PFSK-1 (cell line): ENCODE measurements around the gene HEXA.

Experiments used
- FOXP2 ChIP-seq: optimal IDR thresholded peaks from 2 replicates; pipeline ENCODE3; 2011; ENCODE audit warnings: borderline replicate concordance, control low read depth, inconsistent platforms; ENCODE audit not compliant: insufficient read depth; ENCODE audit errors: extremely low read length, extremely low read depth
- POLR2AphosphoS5 ChIP-seq: IDR thresholded peaks from 2 replicates; pipeline ENCODE4 v1.6.1; 2012; ENCODE audit warnings: low read depth, mild to moderate bottlenecking, control low read depth, low read length, moderate library complexity
- REST ChIP-seq, 2 experiments: IDR thresholded peaks; 2 replicates each; pipeline versions ENCODE4 v1.6.1 to v1.8.0; 2011 to 2012; ENCODE audit warnings: low read depth in 2 of 2, low read length in 2 of 2, control low read depth in 1 of 2, inconsistent platforms in 1 of 2, mild to moderate bottlenecking in 1 of 2, moderate library complexity in 1 of 2; ENCODE audit not compliant: insufficient read depth in 1 of 2
- SIN3A ChIP-seq: IDR thresholded peaks from 2 replicates; pipeline ENCODE4 v1.6.1; 2012; ENCODE audit warnings: mild to moderate bottlenecking, low read length, moderate library complexity, borderline replicate concordance; ENCODE audit not compliant: insufficient read depth
- TAF1 ChIP-seq: IDR thresholded peaks from 2 replicates; pipeline ENCODE4 v1.6.1; 2012; ENCODE audit warnings: low read length, control low read depth, borderline replicate concordance; ENCODE audit not compliant: insufficient read depth

HEXA gene

GRCh38 chr15:72345806-72346205, 30.0 kb downstream of the HEXA start:
- no peak for TF ChIP-seq TAF1
- TF ChIP-seq REST (IDR thresholded peaks at IDR 0.05; ENCODE audit: insufficient read depth in 1 of 2, low read depth in 2 of 2, low read length in 2 of 2), result no peak
- no peak for TF ChIP-seq POLR2AphosphoS5
- TF ChIP-seq FOXP2, result no peak
- no peak for TF ChIP-seq SIN3A

GRCh38 chr15:72345280-72345679, 30.5 kb downstream of the HEXA start:
- TF ChIP-seq FOXP2 (no peak), SIN3A (no peak), REST (IDR thresholded peaks at IDR 0.05; ENCODE audit: insufficient read depth in 1 of 2, low read depth in 2 of 2, low read length in 2 of 2) (no peak), TAF1 (no peak), POLR2AphosphoS5 (no peak)

- no peak for TF ChIP-seq POLR2AphosphoS5
- TF ChIP-seq SIN3A, result no peak
- TF ChIP-seq REST (IDR thresholded peaks at IDR 0.05; ENCODE audit: insufficient read depth in 1 of 2, low read depth in 2 of 2, low read length in 2 of 2), result no peak
- TF ChIP-seq TAF1, result no peak
- no peak for TF ChIP-seq FOXP2
Measured at GRCh38 chr15:72344602-72345001, 31.2 kb downstream of the HEXA start.

GRCh38 chr15:72342385-72342784, 33.4 kb downstream of the HEXA start:
- TF ChIP-seq REST (IDR thresholded peaks at IDR 0.05; ENCODE audit: insufficient read depth in 1 of 2, low read depth in 2 of 2, low read length in 2 of 2), result no peak
- TF ChIP-seq SIN3A, result no peak
- TF ChIP-seq FOXP2, result no peak
- TF ChIP-seq TAF1, result no peak
- no peak for TF ChIP-seq POLR2AphosphoS5

- TF ChIP-seq FOXP2 (no peak), TAF1 (no peak), SIN3A (no peak), REST (IDR thresholded peaks at IDR 0.05; ENCODE audit: insufficient read depth in 1 of 2, low read depth in 2 of 2, low read length in 2 of 2) (no peak), POLR2AphosphoS5 (no peak)
Measured at GRCh38 chr15:72341361-72341760, 34.5 kb downstream of the HEXA start.
